ENCODE data around the gene APLP2.

DNA sequence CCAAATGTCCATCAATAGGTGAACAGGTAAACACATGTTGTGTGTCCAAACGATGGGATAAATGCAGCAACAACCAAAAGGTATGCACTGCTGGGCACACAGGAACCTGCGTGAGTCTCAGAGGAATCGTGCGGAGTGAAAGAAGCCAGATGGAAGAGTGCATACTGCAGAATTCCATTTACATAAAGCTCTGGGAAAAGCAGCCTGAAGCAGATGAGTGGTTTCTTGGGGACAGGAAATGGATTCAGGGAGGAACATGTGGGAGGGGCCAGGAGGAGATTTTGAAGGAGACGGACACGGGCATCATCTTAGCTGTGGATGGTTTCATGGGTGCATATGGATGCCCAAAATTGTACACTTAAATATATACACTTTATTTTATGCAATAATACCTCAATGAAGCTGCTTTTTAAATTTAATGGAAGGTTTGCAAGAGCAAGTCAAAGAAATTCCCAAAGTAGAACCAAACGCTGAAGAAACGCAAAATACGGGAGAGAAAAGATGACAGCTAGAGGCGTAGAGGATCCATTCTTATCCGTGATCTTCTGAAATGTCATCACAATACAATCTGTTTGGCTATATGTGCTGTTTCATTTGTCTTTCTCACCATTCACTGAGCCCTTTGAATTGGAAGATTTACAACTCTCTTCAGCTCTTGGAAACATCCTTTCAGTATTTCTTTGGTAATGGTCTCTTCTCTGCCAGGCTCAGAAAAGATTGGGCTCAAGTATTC, 114.3 kb downstream of the APLP2 start:
- TF ChIP-seq CTCF (IDR thresholded peaks at IDR 0.05) (no peak), POLR2A (IDR thresholded peaks at IDR 0.05) (no peak)

Data from testis (tissue), 2 donors.